Body of pancreas (tissue), 4 donors: ENCODE results near the gene PLEKHM2.

Experiments
- CTCF ChIP-seq, 7 experiments: fragments of 450-650 bp in 4 of 7; fragments of 200-600 bp in 3 of 7; sonication (generic) in 3 of 7; IDR thresholded peaks; one replicate each; pipeline ENCODE4 v1.5.1; 2016 to 2019; ENCODE audit warnings: antibody characterized with exemption in 7 of 7
- POLR2A ChIP-seq, 3 donors: fragments of 450-650 bp; IDR thresholded peaks; one replicate each; pipeline ENCODE4 v1.6.1; 2016; ENCODE audit warnings: antibody characterized with exemption in 3 of 3, mild to moderate bottlenecking in 2 of 3

- TF ChIP-seq CTCF (IDR thresholded peaks at IDR 0.05) (no peak), POLR2A (IDR thresholded peaks at IDR 0.05) (no peak)
Observed at GRCh38 chr1:15696956-15697521, 12.9 kb downstream of the PLEKHM2 start.
